Transverse colon (tissue), 4 donors: Measurements from ENCODE around the gene BBS4. TPM values are rescaled to one million over a fixed set of nuclear protein-coding genes. Genes with fewer than 3 reads are reported as not detected.

Source experiments
- DNase-seq: peaks from one replicate; pipeline ENCODE4 v3.0.0-alpha.2; 2019
- H3K27ac ChIP-seq, 4 donors: fragments of 200-600 bp; sonication (generic); 2 replicates each; pipeline ENCODE4 v1.5.1; 2016 to 2018; ENCODE audit warnings: inconsistent platforms in 4 of 4
- H3K27me3 ChIP-seq: fragments of 200-600 bp; sonication (generic); 2 replicates; pipeline ENCODE4 v1.5.1; 2017; ENCODE audit warnings: inconsistent platforms
- H3K36me3 ChIP-seq, 4 donors: fragments of 200-600 bp; sonication (generic); 2 replicates each; pipeline ENCODE4 v1.5.1; 2017 to 2019; ENCODE audit warnings: inconsistent platforms in 4 of 4
- H3K4me1 ChIP-seq, 4 donors: fragments of 200-600 bp; sonication (generic); 2 replicates each; pipeline ENCODE4 v1.5.1; 2017 to 2020; ENCODE audit warnings: inconsistent platforms in 4 of 4
- H3K4me3 ChIP-seq, 4 donors: fragments of 200-600 bp; sonication (generic); 1 replicate in 1 of 4; 2 replicates in 3 of 4; pipeline versions ENCODE4 v1.5.1 to v1.6.1; 2017 to 2019; ENCODE audit warnings: inconsistent platforms in 4 of 4
- H3K9me3 ChIP-seq, 2 donors: fragments of 200-600 bp; sonication (generic); 2 replicates each; pipeline ENCODE4 v1.5.1; 2017 to 2019; ENCODE audit warnings: inconsistent platforms in 2 of 2
- EP300 ChIP-seq: sonication (generic); formaldehyde crosslinking; IDR thresholded peaks from one replicate; pipeline ENCODE4 v1.6.1; 2017; ENCODE audit warnings: antibody characterized with exemption, low read depth
- POLR2A ChIP-seq: fragments of 450-650 bp; IDR thresholded peaks from one replicate; pipeline ENCODE4 v1.6.1; 2016; ENCODE audit warnings: antibody characterized with exemption, mild to moderate bottlenecking, moderate library complexity
- POLR2AphosphoS5 ChIP-seq, 3 donors: sonication (generic); formaldehyde crosslinking; IDR thresholded peaks; one replicate each; pipeline ENCODE4 v1.6.1; 2016; ENCODE audit warnings: antibody characterized with exemption in 3 of 3
- WGBS, 2 donors: methylation state at CpG; one replicate each; pipeline ENCODE4 v1.1.5; 2018; ENCODE audit warnings: low coverage in 1 of 2; 5-methylcytosine and 5-hydroxymethylcytosine counted together
- in situ Hi-C, 4 donors: fragments of 200-750 bp; cut with MboI; loops; one replicate each; pipeline versions ENCODE4 v1.15.0 to v1.15.1; 2017; ENCODE audit warnings: low sequenced_read_pairs in 3 of 4, low pct_ligation_motif_present in 1 of 4, low pct_unique_long_range_greater_than_20kb in 1 of 4
- intact Hi-C: fragments of 100-400 bp; cut with DNase I; formaldehyde crosslinking; loops from one replicate; pipeline ENCODE4 v1.15.1; 2023; ENCODE audit warnings: low total_unique reads
- total RNA-seq, 4 donors: library from RNA; depleted of rRNA; stranded (reverse); fragments of >200 nt; gene quantifications; one replicate each; pipeline ENCODE4 v1.1.0, GENCODE V29; 2016
- TF ChIP-seq, protein P1 (sequence below), 5 experiments: fragments of 200-600 bp in 3 of 5; fragments of 450-650 bp in 2 of 5; sonication (generic) in 3 of 5; IDR thresholded peaks; 1 replicate in 2 of 5; 2 replicates in 3 of 5; pipeline ENCODE4 v1.5.1; 2016 to 2017; ENCODE audit warnings: antibody characterized with exemption in 5 of 5, inconsistent platforms in 3 of 5, mild to moderate bottlenecking in 2 of 5, moderate library complexity in 1 of 5

Gene BBS4
- total RNA-seq, 4 donors from 2014 or later, result 9.2 to 21.3 (median 19.2) TPM

DNA sequence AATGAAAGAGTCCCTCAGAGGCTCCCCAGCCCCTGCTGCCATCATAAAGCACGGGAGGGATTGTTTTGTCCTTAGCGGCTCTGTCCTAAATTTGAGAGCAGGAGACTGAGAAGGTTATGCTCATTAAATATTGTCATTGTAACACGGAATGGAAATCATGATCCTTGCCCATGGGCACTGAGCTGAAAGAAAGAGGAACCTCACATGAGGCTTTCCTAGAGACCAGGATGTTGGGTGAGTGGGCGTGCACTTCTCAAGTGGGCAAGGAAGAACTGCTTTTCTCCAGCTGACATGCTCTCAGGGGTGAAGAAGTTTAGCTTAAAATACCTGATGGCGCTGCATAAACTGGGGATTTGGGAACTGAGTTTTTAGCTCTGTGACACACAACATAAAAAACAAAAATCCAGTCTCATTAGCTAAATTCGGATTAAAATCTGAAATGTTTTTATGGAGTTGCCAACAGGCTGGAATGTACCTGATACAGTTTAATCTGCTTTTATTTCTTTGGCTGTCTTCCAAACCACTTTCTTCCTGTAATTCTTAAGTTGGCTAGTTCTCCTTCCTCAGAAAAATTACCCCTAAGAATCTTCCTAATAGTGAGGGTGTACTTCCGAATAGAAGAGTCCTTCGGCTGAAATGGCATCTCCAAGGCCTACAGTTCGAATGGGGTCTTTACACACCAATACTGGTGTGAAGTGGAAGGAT lies 65.9 kb downstream of the BBS4 start:
- WGBS, 2 donors, result 73 to 82% methylated on average over 3 to 9 of the region's 9 CpGs
- intact Hi-C loops, result no loop called here
- Histone ChIP-seq H3K4me1 (peaks cover 0 to 6% (median 0%) of the 10 kb centered on the region in 4 donors), H3K4me3 (no peak overlapping the region), H3K27me3 (no peaks in the 10 kb centered on the region), H3K27ac (no peak overlapping the region), H3K9me3 (no peaks in the 10 kb centered on the region), H3K36me3 (peaks cover 0 to 36% (median 14%) of the 10 kb centered on the region in 4 donors)
- in situ Hi-C loops, result no loop called here
- no peak for DNase-seq
- no peak for TF ChIP-seq POLR2AphosphoS5 (IDR thresholded peaks at IDR 0.05)
- no peak for TF ChIP-seq EP300
- TF ChIP-seq, protein P1, sequence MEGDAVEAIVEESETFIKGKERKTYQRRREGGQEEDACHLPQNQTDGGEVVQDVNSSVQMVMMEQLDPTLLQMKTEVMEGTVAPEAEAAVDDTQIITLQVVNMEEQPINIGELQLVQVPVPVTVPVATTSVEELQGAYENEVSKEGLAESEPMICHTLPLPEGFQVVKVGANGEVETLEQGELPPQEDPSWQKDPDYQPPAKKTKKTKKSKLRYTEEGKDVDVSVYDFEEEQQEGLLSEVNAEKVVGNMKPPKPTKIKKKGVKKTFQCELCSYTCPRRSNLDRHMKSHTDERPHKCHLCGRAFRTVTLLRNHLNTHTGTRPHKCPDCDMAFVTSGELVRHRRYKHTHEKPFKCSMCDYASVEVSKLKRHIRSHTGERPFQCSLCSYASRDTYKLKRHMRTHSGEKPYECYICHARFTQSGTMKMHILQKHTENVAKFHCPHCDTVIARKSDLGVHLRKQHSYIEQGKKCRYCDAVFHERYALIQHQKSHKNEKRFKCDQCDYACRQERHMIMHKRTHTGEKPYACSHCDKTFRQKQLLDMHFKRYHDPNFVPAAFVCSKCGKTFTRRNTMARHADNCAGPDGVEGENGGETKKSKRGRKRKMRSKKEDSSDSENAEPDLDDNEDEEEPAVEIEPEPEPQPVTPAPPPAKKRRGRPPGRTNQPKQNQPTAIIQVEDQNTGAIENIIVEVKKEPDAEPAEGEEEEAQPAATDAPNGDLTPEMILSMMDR (IDR thresholded peaks at IDR 0.05), result no peak
- TF ChIP-seq POLR2A, result no peak

DNA sequence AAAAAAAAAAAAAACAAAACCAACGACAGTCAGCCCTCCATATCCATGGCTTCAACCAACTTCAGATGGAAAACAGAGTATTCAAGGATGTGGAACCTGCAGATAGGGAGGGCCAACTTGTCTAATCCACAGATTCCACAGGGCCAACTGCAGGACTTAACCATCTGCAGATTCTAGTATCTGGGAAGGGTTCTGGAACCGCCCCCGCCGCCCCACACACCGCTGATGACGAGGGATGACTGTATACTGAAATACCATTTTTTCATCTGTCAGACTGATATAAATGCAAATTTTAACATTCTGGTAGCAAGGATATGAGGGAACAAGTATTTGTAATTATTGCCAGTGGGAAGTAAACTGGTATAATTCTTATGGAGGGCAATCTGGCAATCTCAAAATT lies 68.1 kb downstream of the BBS4 start:
- H3K9me3 ChIP-seq, result no peaks in the 10 kb centered on the region
- in situ Hi-C loops, result no loop called here
- no peak for TF ChIP-seq POLR2AphosphoS5 (IDR thresholded peaks at IDR 0.05)
- intact Hi-C loops, result no loop called here
- DNase-seq, result no peak
- H3K4me3 ChIP-seq, result no peak overlapping the region
- H3K27ac ChIP-seq, result no peak overlapping the region
- H3K27me3 ChIP-seq, result no peaks in the 10 kb centered on the region
- peaks cover 0 to 43% (median 16%) of the 10 kb centered on the region in 4 donors for H3K36me3 ChIP-seq
- 95 to 96% methylated on average over 4 to 6 of the region's 6 CpGs for WGBS, 2 donors
- peaks cover 0 to 6% (median 0%) of the 10 kb centered on the region in 4 donors for H3K4me1 ChIP-seq

DNA sequence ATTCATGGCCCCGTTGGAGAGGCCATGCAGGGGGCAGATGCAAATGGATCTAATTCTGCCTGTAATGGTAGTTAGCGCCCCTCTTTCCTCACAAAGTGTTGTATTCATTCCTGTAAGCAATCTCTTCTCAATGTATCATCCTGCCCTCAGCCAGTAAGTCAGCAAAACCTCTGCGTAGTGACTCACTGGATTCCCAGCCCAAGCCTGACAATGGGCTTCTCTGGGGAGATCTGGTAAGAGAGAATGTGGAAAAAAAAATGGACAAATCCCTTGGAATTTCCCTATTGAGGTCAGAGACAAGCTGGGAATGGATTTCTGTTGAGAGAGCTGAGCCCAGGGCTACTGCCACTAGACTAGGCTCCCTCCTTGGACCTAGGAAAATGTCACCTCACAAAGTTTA lies 72.2 kb downstream of the BBS4 start:
- WGBS, 2 donors, result 84% methylated on average over 3 of the region's 3 CpGs; no CpG with 5 or more reads in 1 of the 2 donors
- Histone ChIP-seq H3K4me1 (no peaks in the 10 kb centered on the region), H3K4me3 (no peak overlapping the region), H3K27me3 (no peaks in the 10 kb centered on the region), H3K27ac (no peak overlapping the region), H3K36me3 (peaks cover 0 to 36% (median 16%) of the 10 kb centered on the region in 4 donors), H3K9me3 (no peaks in the 10 kb centered on the region)
- TF ChIP-seq, protein P1 (IDR thresholded peaks at IDR 0.05), result no peak
- TF ChIP-seq EP300 (no peak), POLR2A (no peak), POLR2AphosphoS5 (IDR thresholded peaks at IDR 0.05) (no peak)
- DNase-seq, result no peak
- in situ Hi-C loops, result no loop called here
- intact Hi-C loops, result no loop called here

DNA sequence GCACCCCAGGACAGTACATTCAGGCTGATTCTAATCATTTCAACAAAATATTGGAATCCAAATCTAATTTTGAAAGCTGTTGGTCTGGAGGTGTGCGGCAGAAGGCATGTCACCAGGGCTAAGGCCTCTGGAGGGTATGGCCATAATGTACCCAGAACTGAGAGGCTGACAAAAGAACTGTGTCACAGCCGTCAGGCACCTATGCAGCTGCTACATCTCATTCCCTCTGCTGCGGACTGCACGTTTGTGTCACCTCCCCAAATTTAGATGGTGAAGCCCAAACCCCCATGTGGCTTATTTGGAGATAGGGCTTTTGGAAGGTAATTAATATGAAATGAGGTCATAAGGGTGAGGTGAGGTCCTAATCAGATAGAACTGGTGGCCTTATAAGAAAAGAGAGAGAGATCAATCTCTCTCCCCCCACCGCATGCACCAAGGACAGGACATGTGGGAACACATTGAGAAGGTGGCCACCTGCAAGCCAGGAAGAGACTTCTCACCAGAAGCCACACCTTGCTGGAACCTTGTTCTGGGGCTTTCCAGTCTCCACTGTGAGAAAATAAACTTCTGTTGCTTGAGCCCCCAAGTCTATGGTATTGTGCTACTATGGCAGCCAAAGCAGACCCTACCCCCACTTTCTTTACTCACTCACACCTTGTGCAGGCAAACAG lies 74.7 kb downstream of the BBS4 start:
- no peaks in the 10 kb centered on the region for H3K4me1 ChIP-seq
- H3K4me3 ChIP-seq, result no peak overlapping the region
- H3K9me3 ChIP-seq, result no peaks in the 10 kb centered on the region
- peaks cover 0 to 33% (median 7%) of the 10 kb centered on the region in 4 donors for H3K36me3 ChIP-seq
- intact Hi-C loops, result loop anchor here (5.0 kb wide), 1 partner anchor 612 kb away; no protein-coding TSS in a partner anchor
- no peaks in the 10 kb centered on the region for H3K27me3 ChIP-seq
- no peak for DNase-seq
- in situ Hi-C loops, result no loop called here
- TF ChIP-seq POLR2AphosphoS5 (IDR thresholded peaks at IDR 0.05) (no peak), EP300 (no peak), POLR2A (no peak)
- TF ChIP-seq, protein P1 (IDR thresholded peaks at IDR 0.05), result no peak
- H3K27ac ChIP-seq, result no peak overlapping the region
- WGBS, 2 donors, result 91% methylated on average over 5 of the region's 5 CpGs
